GM19193 (cell line): ENCODE measurements around the gene PXT1.

Source experiments
- POLR2A ChIP-seq: IDR thresholded peaks from 4 replicates; pipeline ENCODE4 v1.6.1; 2011; ENCODE audit not compliant: insufficient read depth, insufficient read length; ENCODE audit errors: extremely low read depth

Gene PXT1

DNA sequence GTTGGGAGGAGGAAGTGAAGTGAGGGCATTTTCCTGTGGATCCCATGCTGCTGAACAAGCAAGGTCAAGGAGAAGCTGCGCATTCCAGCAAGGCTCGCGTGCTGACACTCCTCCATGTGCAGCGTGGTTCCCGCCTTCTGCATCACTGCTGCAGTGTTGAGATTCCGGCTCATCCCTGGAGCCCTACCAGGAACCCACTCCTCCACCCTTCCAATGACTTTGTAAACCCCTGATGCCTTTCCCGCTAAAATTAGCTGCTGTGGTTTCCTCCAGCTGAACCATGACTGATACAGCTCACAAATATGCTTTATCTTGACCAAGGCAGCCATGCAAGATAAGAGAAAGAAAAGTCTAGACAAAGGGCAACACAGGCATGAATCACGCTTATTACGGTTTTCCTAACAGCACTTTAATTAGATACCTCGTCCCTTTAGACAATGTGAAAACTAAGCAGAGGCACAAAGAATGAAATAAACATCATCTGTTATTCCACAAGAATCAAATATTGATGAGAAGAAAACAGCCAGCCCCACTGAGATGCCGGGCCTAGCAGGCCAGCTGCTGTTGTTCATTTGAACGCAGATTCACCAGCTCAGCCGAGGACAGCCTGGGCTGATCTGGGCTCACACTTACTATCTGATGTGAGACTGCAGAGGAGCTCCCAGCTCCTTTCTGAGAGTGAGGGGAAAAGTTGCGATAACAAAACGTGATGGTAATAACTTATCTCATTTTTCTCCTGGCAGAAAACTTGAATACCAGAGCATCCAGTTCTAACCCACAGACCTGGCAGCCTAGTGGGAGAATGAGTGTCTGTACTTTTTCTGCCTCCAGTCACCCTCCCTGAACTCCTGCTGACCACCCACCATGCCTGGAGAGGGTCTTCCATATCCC lies 91.7 kb downstream of the PXT1 start:
- no peak for TF ChIP-seq POLR2A

DNA sequence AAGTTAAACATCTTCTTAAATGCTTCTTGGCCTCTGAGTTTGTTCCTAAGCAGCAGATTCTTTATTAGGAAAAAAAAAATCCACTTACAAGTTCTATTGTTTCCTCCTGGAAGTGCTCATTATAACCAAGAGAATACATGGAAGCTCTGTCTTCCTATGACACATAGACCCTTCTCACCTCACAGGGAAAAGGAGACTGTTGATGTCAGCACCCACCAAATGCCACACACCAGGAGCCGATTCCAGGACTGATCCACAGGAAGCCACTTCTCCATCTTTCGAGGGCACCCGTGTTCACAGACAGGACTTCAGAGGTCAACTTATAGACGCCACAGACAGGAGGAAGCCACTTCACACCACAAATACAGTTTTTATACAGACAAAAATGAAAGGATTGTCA lies 92.6 kb downstream of the PXT1 start:
- no peak for TF ChIP-seq POLR2A

DNA sequence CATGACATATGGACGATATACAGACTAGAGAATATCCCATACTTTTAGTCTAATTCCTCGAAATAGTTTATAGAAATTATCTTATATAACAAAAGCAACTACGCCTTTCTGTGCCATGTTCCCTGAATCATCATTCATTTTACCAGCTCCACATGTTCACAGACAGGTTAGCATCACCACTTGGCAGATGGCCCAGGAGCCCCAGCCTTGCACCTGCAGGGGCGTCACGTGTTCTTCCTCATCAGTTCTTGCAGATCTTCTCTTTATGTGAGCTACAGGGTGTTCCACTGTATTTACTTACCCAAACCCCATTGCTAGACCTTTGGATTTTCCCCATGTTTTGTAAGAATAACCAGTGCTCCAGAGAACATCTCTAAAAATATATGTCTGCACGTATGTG lies 93.4 kb downstream of the PXT1 start:
- TF ChIP-seq POLR2A: no peak

DNA sequence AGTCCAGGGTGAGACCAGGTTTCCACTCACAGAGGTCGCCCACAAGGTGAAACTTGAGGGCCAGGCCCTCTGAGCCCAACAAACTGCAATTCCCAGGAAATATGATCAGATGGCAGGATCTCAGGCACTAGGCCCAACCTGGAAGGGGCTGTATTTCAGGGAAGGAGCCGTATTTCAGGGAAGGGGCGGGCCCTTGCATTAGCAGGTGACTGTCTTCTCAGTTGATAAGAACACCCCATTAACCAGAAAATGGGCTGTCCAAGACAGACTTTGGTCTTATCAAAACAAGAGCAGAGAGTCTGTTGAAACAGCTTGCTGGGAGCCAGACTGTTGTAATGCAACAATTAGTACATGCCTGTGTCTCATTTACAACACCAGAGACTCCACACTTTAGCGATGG lies 95.0 kb downstream of the PXT1 start:
- TF ChIP-seq POLR2A: no peak

DNA sequence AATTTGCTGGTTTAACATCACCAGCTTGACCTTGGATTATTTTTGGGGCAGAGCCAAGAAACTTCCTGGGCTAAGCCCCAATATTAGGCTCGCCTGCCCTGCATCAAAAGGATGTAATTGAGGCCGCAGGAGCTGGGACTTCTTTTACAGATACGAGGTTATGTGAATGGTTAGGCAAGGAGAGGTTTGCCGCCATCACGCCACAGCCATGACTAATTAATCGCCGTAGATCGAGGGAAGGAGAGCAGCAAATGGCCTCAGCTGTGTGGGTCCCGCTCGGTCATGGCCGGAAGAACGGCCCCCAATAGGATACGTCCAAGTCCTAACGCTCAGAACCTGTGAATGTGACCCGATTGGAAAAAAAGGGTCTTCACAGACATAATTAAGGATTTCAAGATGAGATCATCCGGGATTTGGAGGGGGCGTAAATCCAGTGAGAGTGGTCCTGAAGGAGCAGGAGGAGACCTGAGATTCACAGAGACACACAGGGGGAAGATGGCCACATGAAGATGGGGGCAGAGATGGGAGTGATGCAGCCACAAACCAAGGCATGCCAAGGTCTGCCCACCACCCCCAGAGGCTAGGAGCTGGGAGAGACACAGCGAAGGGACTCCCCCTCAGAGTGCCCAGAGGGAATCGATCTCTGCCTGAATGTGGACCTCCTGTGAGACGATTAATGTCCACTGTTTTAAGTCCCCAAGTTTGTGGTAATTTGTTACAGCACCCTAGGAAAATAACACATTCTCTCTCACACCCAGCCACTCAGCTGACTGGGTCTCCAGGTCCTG lies 96.0 kb downstream of the PXT1 start:
- no peak for TF ChIP-seq POLR2A

DNA sequence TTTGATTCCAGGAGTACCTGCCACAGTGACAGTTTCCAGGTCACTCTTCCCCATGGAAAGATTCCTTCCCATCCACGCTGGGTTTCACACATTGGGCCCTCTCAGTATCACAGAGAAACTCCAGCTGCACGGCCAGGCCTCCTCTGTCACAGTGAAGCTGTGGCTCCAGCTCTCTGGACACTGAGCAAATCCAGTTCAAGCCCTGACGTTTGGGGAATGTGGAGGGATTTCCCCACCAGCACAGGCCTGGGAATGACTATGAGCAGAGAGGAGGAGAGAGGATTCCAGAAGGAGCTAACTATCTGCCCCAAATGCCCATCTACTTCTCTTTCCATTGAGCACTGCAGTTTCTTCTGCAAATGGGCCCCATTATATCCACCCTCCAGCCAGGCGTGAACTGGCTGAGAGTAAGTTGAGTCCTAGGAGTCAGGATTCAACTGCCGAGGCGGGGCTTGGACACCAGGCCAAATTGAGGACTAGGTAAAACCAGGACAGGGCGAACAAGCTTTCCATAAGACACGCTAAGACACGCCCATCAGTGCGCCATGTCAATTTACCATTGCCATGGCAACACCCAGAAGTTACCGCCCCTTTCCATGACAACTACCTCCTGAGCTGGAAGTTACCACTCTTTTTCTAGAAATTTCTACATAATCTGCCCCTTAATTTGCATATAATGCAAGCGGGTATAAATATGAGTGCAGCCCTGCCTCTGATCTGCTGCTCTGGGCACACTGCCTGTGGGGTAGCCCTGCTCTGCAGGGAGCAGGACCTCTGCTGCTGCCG lies 96.8 kb downstream of the PXT1 start:
- no peak for TF ChIP-seq POLR2A

DNA sequence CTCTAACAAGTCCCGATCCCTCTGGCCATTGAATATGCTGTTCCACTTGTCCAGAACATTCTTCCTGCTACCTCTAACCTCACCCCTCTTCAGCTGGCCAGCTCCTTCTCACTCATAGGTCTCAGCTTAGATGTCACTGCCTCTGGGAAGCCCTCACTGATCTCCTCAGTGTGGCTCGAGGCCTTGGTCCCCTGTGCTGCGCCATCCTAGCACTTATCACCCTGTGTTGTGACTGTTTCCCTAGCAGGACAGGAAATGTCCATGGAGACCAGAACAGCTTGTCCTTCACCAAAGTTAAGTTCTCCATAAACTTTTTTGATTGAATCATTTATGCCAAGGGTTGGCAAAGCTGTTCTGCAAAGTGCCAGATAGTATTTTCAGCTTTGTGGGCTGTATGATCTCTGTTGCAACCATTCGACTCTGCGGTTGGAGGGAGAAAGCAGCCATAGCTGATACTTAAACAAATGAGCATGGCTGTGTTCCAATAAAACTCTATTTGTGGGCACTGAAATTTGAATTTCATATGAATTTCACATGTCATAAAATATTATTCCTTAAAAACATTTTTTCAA lies 99.5 kb downstream of the PXT1 start:
- TF ChIP-seq POLR2A: no peak

DNA sequence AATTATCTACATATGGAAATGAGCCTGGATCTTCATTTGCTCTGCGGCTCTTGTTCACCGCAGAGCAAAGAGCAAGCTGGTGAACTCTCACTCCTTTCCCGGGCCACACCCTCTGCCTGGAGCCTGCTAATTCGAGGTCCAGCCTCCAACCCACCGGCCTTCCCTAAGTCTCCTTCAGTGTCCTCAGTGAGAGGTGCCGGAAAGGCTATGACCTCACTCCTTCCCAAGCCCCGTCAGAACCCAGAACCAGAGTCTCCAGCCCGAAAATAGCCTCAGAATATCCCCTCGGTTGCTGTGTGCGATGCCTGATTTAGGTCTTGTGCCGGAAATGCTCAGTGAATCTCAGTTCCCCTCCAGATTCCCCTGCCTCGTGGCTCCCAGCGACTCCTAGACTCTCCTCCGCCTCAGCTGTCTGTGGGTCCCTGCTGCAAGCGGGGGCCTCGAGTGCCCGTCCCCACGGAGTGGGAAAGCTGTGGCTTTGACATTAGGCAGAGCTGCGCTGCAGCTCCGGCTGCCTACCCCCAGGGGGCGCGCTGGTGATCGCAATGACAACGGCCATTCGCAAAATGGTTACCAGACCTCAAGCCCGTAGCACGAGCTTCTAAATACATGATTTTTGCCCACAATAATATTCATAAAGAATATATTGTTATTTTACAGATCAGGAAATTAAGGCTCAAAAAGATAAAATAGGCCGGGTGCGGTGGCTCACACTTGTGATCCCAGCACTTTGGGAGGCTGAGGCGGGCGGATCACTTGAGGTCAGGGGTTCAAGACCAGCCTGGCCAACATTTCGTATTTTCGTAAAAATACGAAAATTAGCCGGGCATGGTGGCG lies 101.8 kb downstream of the PXT1 start:
- TF ChIP-seq POLR2A: no peak
